ENCODE data around the gene HSP90AB1.

HSP90AB1 gene

DNA sequence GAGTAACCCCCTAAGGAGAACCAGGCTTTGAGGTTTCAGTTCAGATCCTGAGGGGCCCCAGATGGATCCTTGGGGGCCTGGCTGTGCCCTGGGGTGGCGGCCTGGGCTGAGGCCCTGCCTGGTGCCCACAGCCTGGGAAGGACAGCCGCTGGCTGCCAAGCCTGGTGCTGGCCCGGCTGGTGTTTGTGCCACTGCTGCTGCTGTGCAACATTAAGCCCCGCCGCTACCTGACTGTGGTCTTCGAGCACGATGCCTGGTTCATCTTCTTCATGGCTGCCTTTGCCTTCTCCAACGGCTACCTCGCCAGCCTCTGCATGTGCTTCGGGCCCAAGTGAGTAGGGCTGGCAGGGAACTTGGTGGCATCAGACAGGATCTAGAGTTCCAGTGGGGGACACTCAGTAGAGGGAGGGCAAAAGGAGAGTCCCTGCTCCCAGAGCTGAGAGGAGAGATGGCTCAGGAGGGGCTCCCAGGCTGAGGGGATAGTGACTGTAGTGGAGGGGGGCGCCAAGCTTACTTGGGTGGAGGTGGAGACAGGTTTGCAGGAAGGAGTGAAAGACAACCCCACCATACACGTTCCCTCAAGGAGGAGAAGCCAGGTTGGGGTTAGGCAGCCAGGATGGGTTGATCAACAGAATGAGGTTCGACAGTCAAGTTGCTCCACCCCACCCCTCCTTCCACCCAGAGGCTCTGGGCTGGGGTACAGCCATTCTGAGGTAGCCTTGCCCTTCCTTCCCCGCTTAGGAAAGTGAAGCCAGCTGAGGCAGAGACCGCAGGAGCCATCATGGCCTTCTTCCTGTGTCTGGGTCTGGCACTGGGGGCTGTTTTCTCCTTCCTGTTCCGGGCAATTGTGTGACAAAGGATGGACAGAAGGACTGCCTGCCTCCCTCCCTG, 14.0 kb upstream of the HSP90AB1 start:
- TF ChIP-seq REST (IDR thresholded peaks at IDR 0.05; ENCODE audit: insufficient read depth in 1 of 2, low read depth in 2 of 2, low read length in 2 of 2): no peak
- TF ChIP-seq FOXP2 (optimal IDR thresholded peaks at IDR 0.05; ENCODE audit: borderline replicate concordance, extremely low read depth, extremely low read length, insufficient read depth): no peak
- TF ChIP-seq SIN3A (IDR thresholded peaks at IDR 0.05; ENCODE audit: borderline replicate concordance, insufficient read depth, low read length): no peak
- no peak; the same call in 1 of the 2 replicates for TF ChIP-seq POLR2AphosphoS5 (IDR thresholded peaks at IDR 0.05; ENCODE audit: low read depth, low read length)
- no peak for TF ChIP-seq TAF1 (IDR thresholded peaks at IDR 0.05; ENCODE audit: borderline replicate concordance, insufficient read depth, low read length)

GRCh38 chr6:44233567-44234100, 13.3 kb upstream of the HSP90AB1 start:
- TF ChIP-seq REST (IDR thresholded peaks at IDR 0.05; ENCODE audit: insufficient read depth in 1 of 2, low read depth in 2 of 2, low read length in 2 of 2) (no peak), FOXP2 (optimal IDR thresholded peaks at IDR 0.05; ENCODE audit: borderline replicate concordance, extremely low read depth, extremely low read length, insufficient read depth) (no peak), POLR2AphosphoS5 (IDR thresholded peaks at IDR 0.05; ENCODE audit: low read depth, low read length) (no peak), SIN3A (IDR thresholded peaks at IDR 0.05; ENCODE audit: borderline replicate concordance, insufficient read depth, low read length) (no peak), TAF1 (IDR thresholded peaks at IDR 0.05; ENCODE audit: borderline replicate concordance, insufficient read depth, low read length) (no peak)

DNA sequence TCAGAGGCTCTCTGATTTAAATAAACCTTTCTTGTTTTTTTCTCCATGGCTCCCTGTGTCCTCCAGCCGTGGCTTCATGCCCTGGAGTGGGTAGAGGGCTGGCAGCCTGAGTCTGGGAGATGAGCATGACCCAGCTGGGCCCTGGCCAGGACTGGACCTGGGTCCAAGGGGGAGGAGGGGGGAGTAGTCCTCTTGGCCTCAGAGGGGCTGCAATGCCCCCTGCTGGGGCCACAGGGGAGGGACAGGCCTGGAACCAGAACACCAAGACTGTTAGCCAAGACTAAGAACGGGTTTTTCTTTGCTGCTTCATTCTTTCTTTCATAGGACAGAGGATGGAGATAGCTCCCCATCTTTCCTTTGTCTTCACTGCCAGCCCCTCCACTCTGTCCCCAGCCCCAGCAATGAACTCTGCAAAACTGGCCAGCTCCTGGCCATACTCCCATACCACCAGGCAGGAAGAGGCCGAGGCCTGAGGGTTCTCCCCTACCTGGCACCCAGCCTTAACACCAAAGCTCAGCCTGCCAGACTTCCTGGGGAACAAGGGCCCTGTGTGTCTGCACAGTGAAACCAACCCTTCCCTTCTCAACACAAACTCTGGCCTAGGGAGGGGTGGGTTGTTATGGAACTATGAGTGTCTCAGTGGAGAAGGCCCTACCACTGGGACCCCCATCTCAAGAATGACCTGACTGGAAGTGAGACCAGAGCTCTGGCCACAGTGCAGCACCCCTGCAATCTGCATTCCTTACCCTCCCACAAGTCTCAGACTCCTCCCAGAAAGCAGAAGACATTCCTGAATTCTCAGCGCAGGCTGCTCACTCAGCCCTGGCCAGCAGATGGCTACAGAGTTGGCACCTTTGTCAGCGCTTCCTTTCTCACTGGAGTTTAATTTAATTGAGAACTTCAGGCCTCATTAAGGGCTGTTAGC, 12.5 kb upstream of the HSP90AB1 start:
- no peak for TF ChIP-seq TAF1 (IDR thresholded peaks at IDR 0.05; ENCODE audit: borderline replicate concordance, insufficient read depth, low read length)
- TF ChIP-seq SIN3A (IDR thresholded peaks at IDR 0.05; ENCODE audit: borderline replicate concordance, insufficient read depth, low read length): no peak
- no peak for TF ChIP-seq REST (IDR thresholded peaks at IDR 0.05; ENCODE audit: insufficient read depth in 1 of 2, low read depth in 2 of 2, low read length in 2 of 2)

DNA sequence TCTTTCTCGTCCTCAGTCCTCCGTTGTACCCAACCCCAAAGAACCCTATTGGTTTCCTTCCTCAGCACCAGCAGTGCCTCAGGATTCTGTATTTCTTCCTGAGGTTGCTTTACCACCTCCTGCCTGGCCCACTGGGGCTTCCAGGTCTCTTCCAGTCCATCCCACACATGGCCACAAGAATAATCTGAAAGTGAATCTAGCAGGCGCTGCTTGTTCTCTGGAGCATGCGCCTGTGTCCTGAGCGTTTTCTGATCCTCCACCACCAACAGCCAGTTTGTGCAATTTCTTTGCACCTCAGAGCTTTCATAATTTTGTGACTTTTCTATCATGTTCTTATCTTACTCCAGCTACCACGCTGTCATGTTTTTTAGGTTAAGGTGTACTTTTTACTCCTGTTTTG, 11.6 kb upstream of the HSP90AB1 start:
- TF ChIP-seq SIN3A (IDR thresholded peaks at IDR 0.05; ENCODE audit: borderline replicate concordance, insufficient read depth, low read length) (no peak), POLR2AphosphoS5 (IDR thresholded peaks at IDR 0.05; ENCODE audit: low read depth, low read length) (no peak), FOXP2 (optimal IDR thresholded peaks at IDR 0.05; ENCODE audit: borderline replicate concordance, extremely low read depth, extremely low read length, insufficient read depth) (no peak), TAF1 (IDR thresholded peaks at IDR 0.05; ENCODE audit: borderline replicate concordance, insufficient read depth, low read length) (no peak), REST (IDR thresholded peaks at IDR 0.05; ENCODE audit: insufficient read depth in 1 of 2, low read depth in 2 of 2, low read length in 2 of 2) (no peak)
